Kidney epithelial cell (primary cell): ENCODE data around the gene RPA3. TPM values are rescaled to one million over a fixed set of nuclear protein-coding genes. Genes with fewer than 3 reads are reported as not detected.

Source experiments
- DNase-seq: peaks from one replicate; pipeline ENCODE4 v3.0.0-alpha.2; 2010; ENCODE audit warnings: low read depth
- H3K27me3 ChIP-seq: 2 replicates; pipeline ENCODE4 v1.6.0; 2011; ENCODE audit warnings: low read length; ENCODE audit not compliant: control insufficient read depth, insufficient read depth
- H3K36me3 ChIP-seq: 2 replicates; pipeline ENCODE4 v1.5.1; 2011; ENCODE audit warnings: low read length; ENCODE audit not compliant: control insufficient read depth, insufficient read depth
- H3K4me3 ChIP-seq: 2 replicates; pipeline ENCODE4 v1.5.1; 2011; ENCODE audit warnings: low read depth, mild to moderate bottlenecking, control low read depth, low read length
- total RNA-seq: library from RNA; depleted of rRNA; stranded (reverse); fragments of >200 nt; gene quantifications from 2 replicates; pipeline ENCODE4 v1.2.3, GENCODE V29; 2015
- TF ChIP-seq, protein P1 (sequence below): IDR thresholded peaks from 2 replicates; pipeline ENCODE4 v1.5.1; 2011; ENCODE audit warnings: mild to moderate bottlenecking, moderate library complexity, low read length, control low read depth, inconsistent platforms; ENCODE audit not compliant: insufficient read depth, poor library complexity, severe bottlenecking

RPA3 gene
- total RNA-seq, 1 donor from 2014 or later, result 21.2 TPM

- TF ChIP-seq, protein P1, sequence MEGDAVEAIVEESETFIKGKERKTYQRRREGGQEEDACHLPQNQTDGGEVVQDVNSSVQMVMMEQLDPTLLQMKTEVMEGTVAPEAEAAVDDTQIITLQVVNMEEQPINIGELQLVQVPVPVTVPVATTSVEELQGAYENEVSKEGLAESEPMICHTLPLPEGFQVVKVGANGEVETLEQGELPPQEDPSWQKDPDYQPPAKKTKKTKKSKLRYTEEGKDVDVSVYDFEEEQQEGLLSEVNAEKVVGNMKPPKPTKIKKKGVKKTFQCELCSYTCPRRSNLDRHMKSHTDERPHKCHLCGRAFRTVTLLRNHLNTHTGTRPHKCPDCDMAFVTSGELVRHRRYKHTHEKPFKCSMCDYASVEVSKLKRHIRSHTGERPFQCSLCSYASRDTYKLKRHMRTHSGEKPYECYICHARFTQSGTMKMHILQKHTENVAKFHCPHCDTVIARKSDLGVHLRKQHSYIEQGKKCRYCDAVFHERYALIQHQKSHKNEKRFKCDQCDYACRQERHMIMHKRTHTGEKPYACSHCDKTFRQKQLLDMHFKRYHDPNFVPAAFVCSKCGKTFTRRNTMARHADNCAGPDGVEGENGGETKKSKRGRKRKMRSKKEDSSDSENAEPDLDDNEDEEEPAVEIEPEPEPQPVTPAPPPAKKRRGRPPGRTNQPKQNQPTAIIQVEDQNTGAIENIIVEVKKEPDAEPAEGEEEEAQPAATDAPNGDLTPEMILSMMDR, result no peak
Observed at GRCh38 chr7:7746458-7746857, 28.1 kb upstream of the RPA3 start.

GRCh38 chr7:7745966-7746365 is 27.6 kb upstream of the RPA3 start:
- Histone ChIP-seq H3K36me3 (no peaks in the 10 kb centered on the region), H3K4me3 (no peak overlapping the region), H3K27me3 (no peaks in the 10 kb centered on the region)
- TF ChIP-seq, protein P1, result no peak
- no peak for DNase-seq

More at GRCh38 chr7:7746458-7746857, 28.1 kb upstream of the RPA3 start:
- Histone ChIP-seq H3K36me3 (no peaks in the 10 kb centered on the region), H3K4me3 (no peak overlapping the region), H3K27me3 (no peaks in the 10 kb centered on the region)
- DNase-seq, result no peak

DNA sequence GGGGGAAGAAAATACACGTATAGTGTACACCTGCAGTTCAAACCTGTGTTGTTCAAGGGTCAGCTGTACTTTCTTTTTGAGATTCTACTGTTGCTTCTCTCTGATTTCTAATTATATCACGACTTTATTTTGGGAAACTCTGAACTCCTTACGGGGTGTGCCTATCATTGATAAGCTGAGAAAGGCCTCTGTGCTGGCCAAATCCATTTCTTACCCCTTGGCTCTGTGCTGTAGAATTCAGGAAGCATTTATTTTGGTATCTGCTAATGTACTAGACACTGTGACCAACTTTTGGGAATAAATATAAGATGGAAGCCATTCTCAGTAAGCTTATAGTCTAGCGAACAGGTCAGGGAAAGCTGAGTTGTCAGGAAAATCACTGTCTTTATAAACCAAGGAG is 26.9 kb upstream of the RPA3 start:
- DNase-seq, result no peak
- H3K36me3 ChIP-seq, result no peaks in the 10 kb centered on the region
- no peaks in the 10 kb centered on the region for H3K27me3 ChIP-seq
- no peak overlapping the region for H3K4me3 ChIP-seq
- TF ChIP-seq, protein P1, result no peak

- no peak for DNase-seq
- Histone ChIP-seq H3K27me3 (no peaks in the 10 kb centered on the region), H3K36me3 (no peaks in the 10 kb centered on the region), H3K4me3 (no peak overlapping the region)
- TF ChIP-seq, protein P1, result no peak
Observed at GRCh38 chr7:7742223-7742622, 23.8 kb upstream of the RPA3 start.

DNA sequence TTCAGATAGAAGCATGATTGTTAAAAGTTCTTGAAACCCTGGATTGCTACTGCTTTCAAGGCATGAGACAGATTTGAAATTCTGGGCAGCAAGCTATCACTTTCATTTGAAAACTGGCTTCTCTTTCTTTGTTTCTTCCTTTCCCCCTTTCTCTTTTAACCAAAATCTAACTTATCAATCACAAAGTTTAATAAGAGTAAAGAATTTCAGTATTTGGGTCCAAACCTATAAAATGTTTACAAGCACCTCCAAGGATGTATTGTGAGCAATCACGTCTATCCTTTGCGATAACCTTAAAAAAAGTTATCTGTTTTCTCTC is 21.6 kb upstream of the RPA3 start:
- H3K27me3 ChIP-seq, result no peaks in the 10 kb centered on the region
- DNase-seq, result no peak
- no peaks in the 10 kb centered on the region for H3K36me3 ChIP-seq
- TF ChIP-seq, protein P1, result no peak
- no peak overlapping the region for H3K4me3 ChIP-seq

GRCh38 chr7:7739204-7740036 is 21.0 kb upstream of the RPA3 start:
- no peaks in the 10 kb centered on the region for H3K36me3 ChIP-seq
- no peak overlapping the region for H3K4me3 ChIP-seq
- DNase-seq, result no peak
- TF ChIP-seq, protein P1, result no peak
- H3K27me3 ChIP-seq, result no peaks in the 10 kb centered on the region
